Gastroesophageal sphincter (tissue), 3 donors: Measurements from ENCODE around the gene DHRSX.

ENCODE experiments used
- POLR2A ChIP-seq, 2 donors: fragments of 450-650 bp; IDR thresholded peaks; one replicate each; pipeline ENCODE4 v1.6.1; 2017; ENCODE audit warnings: antibody characterized with exemption in 2 of 2, mild to moderate bottlenecking in 2 of 2, moderate library complexity in 1 of 2
- TF ChIP-seq, protein P1 (sequence below), 4 experiments: fragments of 200-600 bp in 2 of 4; fragments of 450-650 bp in 2 of 4; sonication (generic) in 1 of 4; IDR thresholded peaks; one replicate each; pipeline ENCODE4 v1.5.1; 2017 to 2019; ENCODE audit warnings: antibody characterized with exemption in 4 of 4, mild to moderate bottlenecking in 2 of 4, moderate library complexity in 2 of 4

DNA sequence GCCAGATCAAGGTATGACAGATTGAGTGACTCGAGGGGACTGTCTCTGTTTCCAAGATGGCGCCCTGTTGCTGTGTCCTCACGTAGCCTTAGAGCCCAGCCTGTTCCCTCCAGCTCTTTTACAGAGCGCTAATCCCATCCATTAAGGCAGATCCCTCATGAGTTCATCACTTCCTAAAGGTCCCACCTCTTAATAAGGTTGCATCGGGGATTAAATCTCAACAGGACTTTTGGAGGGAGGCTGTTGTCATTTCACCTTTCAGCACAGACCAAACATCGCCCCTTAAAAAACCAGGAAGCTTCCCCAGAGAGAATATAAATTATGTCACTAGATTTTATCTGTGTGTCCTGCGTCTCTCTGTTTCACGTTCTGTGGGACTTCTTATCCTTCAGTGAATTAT lies 32.6 kb upstream of the DHRSX start:
- TF ChIP-seq, protein P1, sequence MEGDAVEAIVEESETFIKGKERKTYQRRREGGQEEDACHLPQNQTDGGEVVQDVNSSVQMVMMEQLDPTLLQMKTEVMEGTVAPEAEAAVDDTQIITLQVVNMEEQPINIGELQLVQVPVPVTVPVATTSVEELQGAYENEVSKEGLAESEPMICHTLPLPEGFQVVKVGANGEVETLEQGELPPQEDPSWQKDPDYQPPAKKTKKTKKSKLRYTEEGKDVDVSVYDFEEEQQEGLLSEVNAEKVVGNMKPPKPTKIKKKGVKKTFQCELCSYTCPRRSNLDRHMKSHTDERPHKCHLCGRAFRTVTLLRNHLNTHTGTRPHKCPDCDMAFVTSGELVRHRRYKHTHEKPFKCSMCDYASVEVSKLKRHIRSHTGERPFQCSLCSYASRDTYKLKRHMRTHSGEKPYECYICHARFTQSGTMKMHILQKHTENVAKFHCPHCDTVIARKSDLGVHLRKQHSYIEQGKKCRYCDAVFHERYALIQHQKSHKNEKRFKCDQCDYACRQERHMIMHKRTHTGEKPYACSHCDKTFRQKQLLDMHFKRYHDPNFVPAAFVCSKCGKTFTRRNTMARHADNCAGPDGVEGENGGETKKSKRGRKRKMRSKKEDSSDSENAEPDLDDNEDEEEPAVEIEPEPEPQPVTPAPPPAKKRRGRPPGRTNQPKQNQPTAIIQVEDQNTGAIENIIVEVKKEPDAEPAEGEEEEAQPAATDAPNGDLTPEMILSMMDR (IDR thresholded peaks at IDR 0.05): no peak
- no peak for TF ChIP-seq POLR2A (IDR thresholded peaks at IDR 0.05)
